K562 (cell line): ENCODE results near the gene RTCB. TPM values are rescaled to one million over a fixed set of nuclear protein-coding genes. Genes with fewer than 3 reads are reported as not detected.

ENCODE experiments used
- ATAC-seq: fragments of 200-7000 bp; cut with Tn5 transposase; 3 replicates; pipeline ENCODE4 v1.9.1; 2020; ENCODE audit warnings: moderate library complexity
- BruUV-seq: library from RNA; stranded (reverse); fragments of 400-500 nt; replicated peaks from 2 replicates; lab custom pipeline; 2021; lab: Mats Ljungman, UMichigan
- CTCF ChIA-PET: fragments of 300-600 bp; formaldehyde crosslinking; extraction: SDS; loops from one replicate; lab custom pipeline; 2021; ENCODE audit warnings: low intra/inter-chr PET ratio; lab: Yijun Ruan, JAX
- POLR2A ChIA-PET: fragments of 300-600, 350-650 bp; sonication (Branson Sonifier 250); formaldehyde crosslinking; extraction: SDS; loops from one replicate; lab custom pipeline; 2021; ENCODE audit warnings: antibody characterized with exemption, inconsistent platforms; lab: Yijun Ruan, JAX
- DNase-seq, 4 experiments: peaks; one replicate each; pipeline versions ENCODE4 v3.0.0 to v3.0.0-alpha.2; 2011 to 2018; ENCODE audit warnings: low spot score in 3 of 4, mixed read lengths in 3 of 4; ENCODE audit errors: extremely low read depth in 1 of 4
- FAIRE-seq: peaks from 2 replicates; lab custom pipeline; 2011; peaks lifted over from hg19 to GRCh38; lab: Jason Lieb, UNC
- H2AFZ ChIP-seq: 2 replicates; pipeline ENCODE4 v1.6.0; 2011; ENCODE audit warnings: low read depth, low read length, control low read depth, inconsistent platforms
- H3K27ac ChIP-seq: fragments of 200-600 bp; 3 replicates; pipeline ENCODE4 v1.8.0; 2011; ENCODE audit warnings: low read depth, mild to moderate bottlenecking, control low read depth, inconsistent platforms, low read length, moderate library complexity, mixed read lengths; ENCODE audit errors: extremely low read depth
- H3K27me3 ChIP-seq, 2 experiments: fragments of 300-600 bp in 1 of 2; 2 replicates in 1 of 2; 3 replicates in 1 of 2; pipeline versions ENCODE4 v1.6.0 to v1.8.0; 2011; ENCODE audit warnings: inconsistent platforms in 2 of 2, low read length in 2 of 2, mild to moderate bottlenecking in 1 of 2, mixed read lengths in 1 of 2, moderate library complexity in 1 of 2; ENCODE audit not compliant: control insufficient read depth in 2 of 2, insufficient read depth in 2 of 2
- H3K36me3 ChIP-seq: fragments of 300-600 bp; 3 replicates; pipeline ENCODE4 v1.8.0; 2011; ENCODE audit warnings: mild to moderate bottlenecking, low read length, inconsistent platforms; ENCODE audit not compliant: control insufficient read depth, insufficient read depth
- H3K4me1 ChIP-seq, 2 experiments: fragments of 200-600 bp in 1 of 2; replicated peaks in 1 of 2; 2 replicates in 1 of 2; 3 replicates in 1 of 2; pipeline versions ENCODE4 v1.5.1 to v1.8.0; 2011; ENCODE audit warnings: inconsistent platforms in 2 of 2, low read length in 2 of 2, mild to moderate bottlenecking in 1 of 2, mixed read lengths in 1 of 2, moderate library complexity in 1 of 2; ENCODE audit not compliant: control insufficient read depth in 2 of 2, insufficient read depth in 2 of 2
- H3K4me2 ChIP-seq: 2 replicates; pipeline ENCODE4 v1.6.1; 2011; ENCODE audit warnings: low read length, control low read depth, inconsistent platforms, mixed read lengths; ENCODE audit not compliant: insufficient read depth
- H3K4me3 ChIP-seq: fragments of 200-600 bp; sonication (generic), shearing (Covaris generic); 2 replicates; pipeline ENCODE4 v1.5.1; 2016; ENCODE audit warnings: control low read depth, inconsistent platforms
- H3K79me2 ChIP-seq: fragments of 200-600 bp; 3 replicates; pipeline ENCODE4 v1.8.0; 2011; ENCODE audit warnings: low read length, inconsistent platforms; ENCODE audit not compliant: control insufficient read depth, insufficient read depth
- H3K9ac ChIP-seq, 2 experiments: 2 replicates each; pipeline versions ENCODE4 v1.6.0 to v1.6.1; 2011; ENCODE audit warnings: low read depth in 2 of 2, low read length in 2 of 2, control low read depth in 1 of 2, inconsistent platforms in 1 of 2, mild to moderate bottlenecking in 1 of 2, mixed read lengths in 1 of 2; ENCODE audit not compliant: insufficient read depth in 1 of 2
- H3K9me1 ChIP-seq: one replicate; pipeline ENCODE4 v1.6.0; 2011; ENCODE audit warnings: inconsistent platforms, mild to moderate bottlenecking, low read length, moderate library complexity; ENCODE audit not compliant: control insufficient read depth, insufficient read depth
- H3K9me3 ChIP-seq: replicated peaks from 2 replicates; pipeline ENCODE4 v1.5.1; 2011; ENCODE audit warnings: low read depth, low read length, inconsistent platforms; ENCODE audit not compliant: control insufficient read depth, insufficient read depth
- H4K20me1 ChIP-seq: replicated peaks from 2 replicates; pipeline ENCODE4 v1.6.1; 2011; ENCODE audit warnings: low read length, inconsistent platforms, mixed read lengths; ENCODE audit not compliant: control insufficient read depth, insufficient read depth
- TGIF2 ChIP-seq: sonication (generic); formaldehyde crosslinking; IDR thresholded peaks from 2 replicates; pipeline ENCODE4 v1.8.1; 2022; ENCODE audit warnings: mild to moderate bottlenecking, missing genetic modification reagents, moderate library complexity
- ZBTB17 ChIP-seq: fragments of 450-650 bp; formaldehyde crosslinking; IDR thresholded peaks from 2 replicates; pipeline ENCODE4 v1.4.0; 2020; ENCODE audit warnings: mild to moderate bottlenecking
- ZNF324 ChIP-seq: fragments of 250-450 bp; sonication (Bioruptor Pico); IDR thresholded peaks from 2 replicates; pipeline ENCODE4 v1.4.0; 2020; ENCODE audit warnings: mild to moderate bottlenecking
- WGBS: fragments of 100-300 bp; shearing (Covaris generic); methylation state at CpG from one replicate; pipeline ENCODE4 v1.1.6; 2016; ENCODE audit warnings: low coverage, mixed read lengths; ENCODE audit not compliant: insufficient coverage; ENCODE audit errors: missing lambda C conversion rate; 5-methylcytosine and 5-hydroxymethylcytosine counted together
- in situ Hi-C: fragments of 300-500 bp; cut with MboI; formaldehyde crosslinking; loops from 4 replicates; pipeline ENCODE4 v1.15.0; 2018; ENCODE audit warnings: inconsistent platforms, mixed read lengths
- intact Hi-C: fragments of 100-400 bp; cut with micrococcal nuclease; formaldehyde crosslinking; loops from 2 replicates; pipeline ENCODE4 v1.14.2; 2022
- polyA plus RNA-seq, 8 experiments: library from polyadenylated mRNA; depleted of rRNA in 4 of 8; stranded (reverse) in 5 of 8; unstranded in 3 of 8; fragments of >200 nt; fragmentation: Nextera tagmentation in 2 of 8; fragmentation: Illumina TruSeq in 1 of 8; extraction: Ambion mirVana in 2 of 8; extraction: Trizol in 1 of 8; gene quantifications; 2 replicates each; pipeline versions ENCODE4 v1.2.1 to v1.2.3, GENCODE V29; 2011 to 2014; ENCODE audit warnings: inconsistent platforms in 1 of 8, missing spikeins in 1 of 8
- total RNA-seq, 7 experiments: library from RNA; depleted of rRNA in 6 of 7; stranded (reverse); fragments of >200 nt in 6 of 7; fragmentation: Illumina TruSeq in 2 of 7; extraction: Trizol in 2 of 7; gene quantifications; 2 replicates each; pipeline versions ENCODE4 v1.2.1 to v1.2.3, GENCODE V29; 2011 to 2021; ENCODE audit warnings: low replicate concordance in 1 of 7
- TF ChIP-seq, protein P1 (sequence below), 3 experiments: IDR thresholded peaks in 2 of 3; conservative IDR thresholded peaks in 1 of 3; 2 replicates each; pipeline ENCODE4 v1.5.1; 2011 to 2012; ENCODE audit warnings: low read length in 3 of 3, mild to moderate bottlenecking in 3 of 3, control low read depth in 2 of 3, improper control_type of control experiment in 1 of 3, inconsistent platforms in 1 of 3, low read depth in 1 of 3, mixed read lengths in 1 of 3, moderate library complexity in 1 of 3; ENCODE audit not compliant: insufficient read depth in 2 of 3
- TF ChIP-seq, protein P2 (sequence below): fragments of 450-650 bp; IDR thresholded peaks from 2 replicates; pipeline ENCODE4 v1.6.1; 2017; ENCODE audit warnings: mild to moderate bottlenecking, moderate library complexity
- TF ChIP-seq, protein P3 (sequence below): fragments of 250-450 bp; sonication (Bioruptor Pico); IDR thresholded peaks from 2 replicates; pipeline ENCODE4 v1.4.0; 2020

RTCB gene
- total and polyA plus RNA-seq, 9 of the 15 experiments (the other 6 are each of a cell fraction or from before 2014, with no cell fraction given) = 80.3 to 269 (median 92.3) TPM

DNA sequence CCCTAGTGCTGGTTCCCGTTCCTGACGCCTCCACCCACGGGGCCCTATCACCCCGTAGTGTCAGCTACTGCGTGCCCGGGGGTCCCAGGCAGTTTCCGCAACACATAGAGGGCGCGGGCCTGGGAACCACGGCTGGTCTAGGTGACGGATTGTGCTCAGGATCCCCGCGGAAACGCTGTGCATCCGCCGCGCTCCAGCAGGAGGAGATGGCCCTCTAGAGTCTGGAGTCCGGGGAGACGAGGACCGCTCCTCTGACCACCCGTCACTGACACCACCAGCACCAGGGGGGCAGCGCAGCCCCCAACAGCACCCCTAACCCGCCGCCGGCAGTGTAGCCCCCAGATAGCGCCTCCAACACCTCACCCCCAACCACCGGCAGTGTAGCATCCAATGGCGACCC lies 58.8 kb downstream of the RTCB start:
- in situ Hi-C loops (no loop called here), intact Hi-C loops (no loop called here)
- no peaks in the 10 kb centered on the region for H4K20me1 ChIP-seq
- no peaks in the 10 kb centered on the region for H3K9me1 ChIP-seq
- H3K4me2 ChIP-seq = no peak overlapping the region
- 3% methylated on average over 15 of the region's 28 CpGs for WGBS
- H2AFZ ChIP-seq = no peak overlapping the region
- BruUV-seq = no TSS peak
- TF ChIP-seq, protein P1, sequence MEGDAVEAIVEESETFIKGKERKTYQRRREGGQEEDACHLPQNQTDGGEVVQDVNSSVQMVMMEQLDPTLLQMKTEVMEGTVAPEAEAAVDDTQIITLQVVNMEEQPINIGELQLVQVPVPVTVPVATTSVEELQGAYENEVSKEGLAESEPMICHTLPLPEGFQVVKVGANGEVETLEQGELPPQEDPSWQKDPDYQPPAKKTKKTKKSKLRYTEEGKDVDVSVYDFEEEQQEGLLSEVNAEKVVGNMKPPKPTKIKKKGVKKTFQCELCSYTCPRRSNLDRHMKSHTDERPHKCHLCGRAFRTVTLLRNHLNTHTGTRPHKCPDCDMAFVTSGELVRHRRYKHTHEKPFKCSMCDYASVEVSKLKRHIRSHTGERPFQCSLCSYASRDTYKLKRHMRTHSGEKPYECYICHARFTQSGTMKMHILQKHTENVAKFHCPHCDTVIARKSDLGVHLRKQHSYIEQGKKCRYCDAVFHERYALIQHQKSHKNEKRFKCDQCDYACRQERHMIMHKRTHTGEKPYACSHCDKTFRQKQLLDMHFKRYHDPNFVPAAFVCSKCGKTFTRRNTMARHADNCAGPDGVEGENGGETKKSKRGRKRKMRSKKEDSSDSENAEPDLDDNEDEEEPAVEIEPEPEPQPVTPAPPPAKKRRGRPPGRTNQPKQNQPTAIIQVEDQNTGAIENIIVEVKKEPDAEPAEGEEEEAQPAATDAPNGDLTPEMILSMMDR (IDR thresholded peaks at IDR 0.05 in 2 of 3, conservative IDR thresholded peaks at IDR 0.05 in 1 of 3; ENCODE audit: insufficient read depth in 2 of 3, low read depth in 1 of 3, low read length in 3 of 3) = 0 out of 6 replicates have a peak, but pooled peaks of 1 of the 3 experiments have one; percentile 8
- TF ChIP-seq TGIF2 = no peak
- peaks cover 0 to 7% of the 10 kb centered on the region in 2 experiments; a peak in 3 of 5 replicates for H3K27me3 ChIP-seq
- DNase-seq (no peak), FAIRE-seq (no peak), ATAC-seq (peak; percentile 43; the same call in 2 of the 3 replicates)
- H3K27ac ChIP-seq = no peak overlapping the region
- no peaks in the 10 kb centered on the region for H3K79me2 ChIP-seq
- H3K4me3 ChIP-seq = no peak overlapping the region
- ChIA-PET POLR2A (no interaction called here), CTCF (no interaction called here)
- no peaks in the 10 kb centered on the region for H3K9me3 ChIP-seq
- H3K36me3 ChIP-seq = no peaks in the 10 kb centered on the region
- no peak overlapping the region for H3K9ac ChIP-seq
- peaks cover 0 to 14% of the 10 kb centered on the region in 2 experiments; a peak in 2 of 5 replicates for H3K4me1 ChIP-seq

DNA sequence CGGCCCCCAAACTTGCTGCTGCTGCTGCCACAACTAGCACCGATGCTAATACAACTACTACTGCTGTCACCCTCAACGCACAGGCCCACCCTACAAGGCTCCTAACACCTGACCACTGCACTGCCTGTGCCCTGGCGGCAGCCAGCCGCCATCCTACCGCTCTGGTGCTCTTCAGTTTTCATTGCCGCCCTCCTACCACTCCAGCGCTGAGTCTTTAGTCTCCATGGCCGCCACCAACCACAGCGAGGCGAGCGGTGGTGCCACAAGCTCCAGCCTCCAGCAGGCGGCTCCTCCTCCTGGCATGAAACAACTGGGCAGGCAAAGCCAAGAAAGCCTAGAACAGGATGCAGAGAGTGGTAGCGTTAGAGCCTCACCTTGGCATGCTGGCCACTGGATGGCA lies 59.4 kb downstream of the RTCB start:
- BruUV-seq = no TSS peak
- in situ Hi-C loops (no loop called here), intact Hi-C loops (no loop called here)
- ATAC-seq (no peak), DNase-seq (no peak), FAIRE-seq (no peak)
- H3K4me2 ChIP-seq = no peak overlapping the region
- H3K9me3 ChIP-seq = no peaks in the 10 kb centered on the region
- no peaks in the 10 kb centered on the region for H3K36me3 ChIP-seq
- H4K20me1 ChIP-seq = no peaks in the 10 kb centered on the region
- ChIA-PET CTCF (no interaction called here), POLR2A (no interaction called here)
- H3K27ac ChIP-seq = no peak overlapping the region
- H3K27me3 ChIP-seq = peaks cover 0 to 7% of the 10 kb centered on the region in 2 experiments; a peak in 3 of 5 replicates
- H3K9me1 ChIP-seq = no peaks in the 10 kb centered on the region
- H3K9ac ChIP-seq = no peak overlapping the region
- H3K79me2 ChIP-seq = no peaks in the 10 kb centered on the region
- WGBS = 1% methylated on average over 12 of the region's 14 CpGs
- H3K4me1 ChIP-seq = peaks cover 0 to 14% of the 10 kb centered on the region in 2 experiments; a peak in 2 of 5 replicates
- no peak overlapping the region for H3K4me3 ChIP-seq
- no peak overlapping the region for H2AFZ ChIP-seq
- TF ChIP-seq, protein P2, sequence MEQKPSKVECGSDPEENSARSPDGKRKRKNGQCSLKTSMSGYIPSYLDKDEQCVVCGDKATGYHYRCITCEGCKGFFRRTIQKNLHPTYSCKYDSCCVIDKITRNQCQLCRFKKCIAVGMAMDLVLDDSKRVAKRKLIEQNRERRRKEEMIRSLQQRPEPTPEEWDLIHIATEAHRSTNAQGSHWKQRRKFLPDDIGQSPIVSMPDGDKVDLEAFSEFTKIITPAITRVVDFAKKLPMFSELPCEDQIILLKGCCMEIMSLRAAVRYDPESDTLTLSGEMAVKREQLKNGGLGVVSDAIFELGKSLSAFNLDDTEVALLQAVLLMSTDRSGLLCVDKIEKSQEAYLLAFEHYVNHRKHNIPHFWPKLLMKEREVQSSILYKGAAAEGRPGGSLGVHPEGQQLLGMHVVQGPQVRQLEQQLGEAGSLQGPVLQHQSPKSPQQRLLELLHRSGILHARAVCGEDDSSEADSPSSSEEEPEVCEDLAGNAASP = no peak
- TF ChIP-seq, protein P3, sequence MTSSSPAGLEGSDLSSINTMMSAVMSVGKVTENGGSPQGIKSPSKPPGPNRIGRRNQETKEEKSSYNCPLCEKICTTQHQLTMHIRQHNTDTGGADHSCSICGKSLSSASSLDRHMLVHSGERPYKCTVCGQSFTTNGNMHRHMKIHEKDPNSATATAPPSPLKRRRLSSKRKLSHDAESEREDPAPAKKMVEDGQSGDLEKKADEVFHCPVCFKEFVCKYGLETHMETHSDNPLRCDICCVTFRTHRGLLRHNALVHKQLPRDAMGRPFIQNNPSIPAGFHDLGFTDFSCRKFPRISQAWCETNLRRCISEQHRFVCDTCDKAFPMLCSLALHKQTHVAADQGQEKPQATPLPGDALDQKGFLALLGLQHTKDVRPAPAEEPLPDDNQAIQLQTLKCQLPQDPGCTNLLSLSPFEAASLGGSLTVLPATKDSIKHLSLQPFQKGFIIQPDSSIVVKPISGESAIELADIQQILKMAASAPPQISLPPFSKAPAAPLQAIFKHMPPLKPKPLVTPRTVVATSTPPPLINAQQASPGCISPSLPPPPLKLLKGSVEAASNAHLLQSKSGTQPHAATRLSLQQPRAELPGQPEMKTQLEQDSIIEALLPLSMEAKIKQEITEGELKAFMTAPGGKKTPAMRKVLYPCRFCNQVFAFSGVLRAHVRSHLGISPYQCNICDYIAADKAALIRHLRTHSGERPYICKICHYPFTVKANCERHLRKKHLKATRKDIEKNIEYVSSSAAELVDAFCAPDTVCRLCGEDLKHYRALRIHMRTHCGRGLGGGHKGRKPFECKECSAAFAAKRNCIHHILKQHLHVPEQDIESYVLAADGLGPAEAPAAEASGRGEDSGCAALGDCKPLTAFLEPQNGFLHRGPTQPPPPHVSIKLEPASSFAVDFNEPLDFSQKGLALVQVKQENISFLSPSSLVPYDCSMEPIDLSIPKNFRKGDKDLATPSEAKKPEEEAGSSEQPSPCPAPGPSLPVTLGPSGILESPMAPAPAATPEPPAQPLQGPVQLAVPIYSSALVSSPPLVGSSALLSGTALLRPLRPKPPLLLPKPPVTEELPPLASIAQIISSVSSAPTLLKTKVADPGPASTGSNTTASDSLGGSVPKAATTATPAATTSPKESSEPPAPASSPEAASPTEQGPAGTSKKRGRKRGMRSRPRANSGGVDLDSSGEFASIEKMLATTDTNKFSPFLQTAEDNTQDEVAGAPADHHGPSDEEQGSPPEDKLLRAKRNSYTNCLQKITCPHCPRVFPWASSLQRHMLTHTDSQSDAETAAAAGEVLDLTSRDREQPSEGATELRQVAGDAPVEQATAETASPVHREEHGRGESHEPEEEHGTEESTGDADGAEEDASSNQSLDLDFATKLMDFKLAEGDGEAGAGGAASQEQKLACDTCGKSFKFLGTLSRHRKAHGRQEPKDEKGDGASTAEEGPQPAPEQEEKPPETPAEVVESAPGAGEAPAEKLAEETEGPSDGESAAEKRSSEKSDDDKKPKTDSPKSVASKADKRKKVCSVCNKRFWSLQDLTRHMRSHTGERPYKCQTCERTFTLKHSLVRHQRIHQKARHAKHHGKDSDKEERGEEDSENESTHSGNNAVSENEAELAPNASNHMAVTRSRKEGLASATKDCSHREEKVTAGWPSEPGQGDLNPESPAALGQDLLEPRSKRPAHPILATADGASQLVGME = no peak
- TF ChIP-seq ZNF324 (CRISPR knock-in tag) (no peak), ZBTB17 (CRISPR knock-in tag) (no peak)
